Fibroblast of villous mesenchyme (primary cell): ENCODE data around the gene KMT5B. TPM values are rescaled to one million over a fixed set of nuclear protein-coding genes. Genes with fewer than 3 reads are reported as not detected.

Experiments
- DNase-seq: peaks from one replicate; pipeline ENCODE4 v3.0.0-alpha.2; 2010; ENCODE audit warnings: low read depth
- H3K4me3 ChIP-seq: 2 replicates; pipeline ENCODE4 v1.5.1; 2011; ENCODE audit warnings: low read depth, mild to moderate bottlenecking, low read length
- total RNA-seq: library from RNA; depleted of rRNA; stranded (reverse); fragments of >200 nt; gene quantifications from 2 replicates; pipeline ENCODE4 v1.2.3, GENCODE V29; 2012
- TF ChIP-seq, protein P1 (sequence below): IDR thresholded peaks from 2 replicates; pipeline ENCODE4 v1.5.1; 2012; ENCODE audit warnings: low read depth, mild to moderate bottlenecking, low read length; ENCODE audit not compliant: insufficient read depth

The KMT5B gene
- total RNA-seq, 1 donor = 29.4 TPM

- TF ChIP-seq, protein P1, sequence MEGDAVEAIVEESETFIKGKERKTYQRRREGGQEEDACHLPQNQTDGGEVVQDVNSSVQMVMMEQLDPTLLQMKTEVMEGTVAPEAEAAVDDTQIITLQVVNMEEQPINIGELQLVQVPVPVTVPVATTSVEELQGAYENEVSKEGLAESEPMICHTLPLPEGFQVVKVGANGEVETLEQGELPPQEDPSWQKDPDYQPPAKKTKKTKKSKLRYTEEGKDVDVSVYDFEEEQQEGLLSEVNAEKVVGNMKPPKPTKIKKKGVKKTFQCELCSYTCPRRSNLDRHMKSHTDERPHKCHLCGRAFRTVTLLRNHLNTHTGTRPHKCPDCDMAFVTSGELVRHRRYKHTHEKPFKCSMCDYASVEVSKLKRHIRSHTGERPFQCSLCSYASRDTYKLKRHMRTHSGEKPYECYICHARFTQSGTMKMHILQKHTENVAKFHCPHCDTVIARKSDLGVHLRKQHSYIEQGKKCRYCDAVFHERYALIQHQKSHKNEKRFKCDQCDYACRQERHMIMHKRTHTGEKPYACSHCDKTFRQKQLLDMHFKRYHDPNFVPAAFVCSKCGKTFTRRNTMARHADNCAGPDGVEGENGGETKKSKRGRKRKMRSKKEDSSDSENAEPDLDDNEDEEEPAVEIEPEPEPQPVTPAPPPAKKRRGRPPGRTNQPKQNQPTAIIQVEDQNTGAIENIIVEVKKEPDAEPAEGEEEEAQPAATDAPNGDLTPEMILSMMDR = no peak
- no peak overlapping the region for H3K4me3 ChIP-seq
- no peak for DNase-seq
Observed at GRCh38 chr11:68196219-68196618, 16.9 kb downstream of the KMT5B start.

- TF ChIP-seq, protein P1 = no peak
- H3K4me3 ChIP-seq = no peak overlapping the region
- no peak for DNase-seq
Observed at GRCh38 chr11:68194675-68195294, 18.3 kb downstream of the KMT5B start.

DNA sequence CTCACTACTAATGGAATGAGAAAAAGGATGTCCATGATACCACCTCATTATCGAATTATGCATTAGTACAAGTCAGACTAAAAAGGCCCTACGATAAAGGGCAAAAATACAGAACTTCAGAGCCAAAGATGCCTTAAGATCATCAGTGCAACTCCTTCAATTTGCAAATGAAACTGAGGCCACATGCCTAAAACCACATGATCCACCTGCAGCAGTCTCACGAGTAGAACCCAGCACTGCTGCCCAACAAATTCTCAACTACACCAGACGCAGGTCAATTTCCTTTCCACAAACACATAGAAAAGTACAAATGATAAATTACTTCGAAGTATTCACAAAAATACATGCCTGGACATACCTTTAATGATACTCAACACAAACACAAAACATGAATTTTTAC lies 20.1 kb downstream of the KMT5B start:
- H3K4me3 ChIP-seq = no peak overlapping the region
- TF ChIP-seq, protein P1 = no peak
- DNase-seq = no peak

- TF ChIP-seq, protein P1 = no peak
- no peak for DNase-seq
Observed at GRCh38 chr11:68191661-68192579, 21.2 kb downstream of the KMT5B start.

GRCh38 chr11:68189888-68190287 lies 23.2 kb downstream of the KMT5B start:
- TF ChIP-seq, protein P1 = no peak
- DNase-seq = no peak
- H3K4me3 ChIP-seq = no peak overlapping the region

More at GRCh38 chr11:68191661-68192579, 21.2 kb downstream of the KMT5B start:
- no peak overlapping the region for H3K4me3 ChIP-seq

DNA sequence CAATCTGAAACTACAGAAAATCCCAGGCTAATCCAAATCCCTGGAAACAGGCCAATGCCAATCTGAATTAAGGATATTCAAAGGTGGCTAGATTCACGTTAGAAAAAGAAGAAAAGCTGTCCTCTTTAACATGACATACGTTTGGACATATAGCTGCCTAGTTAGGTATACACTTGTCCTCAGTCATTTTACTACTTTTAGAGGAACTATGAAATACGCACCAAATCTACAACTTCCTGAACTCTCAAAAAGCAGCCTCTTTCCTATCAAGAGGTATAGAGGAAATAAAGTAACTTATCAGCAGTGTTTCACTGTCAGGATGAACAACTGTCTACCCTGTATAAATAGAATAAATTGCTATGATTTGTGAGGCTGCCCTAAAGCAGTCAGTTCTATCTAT lies 24.0 kb downstream of the KMT5B start:
- H3K4me3 ChIP-seq = no peak overlapping the region
- TF ChIP-seq, protein P1 = no peak
- no peak for DNase-seq
